Ammon's horn (tissue), 1 donor: ENCODE results near the gene ABCB11.

ENCODE experiments used
- DNase-seq: peaks from one replicate; pipeline ENCODE4 v3.0.0-alpha.2; 2016; ENCODE audit warnings: low spot score

The ABCB11 gene

GRCh38 chr2:168929031-168929430 is 102.1 kb downstream of the ABCB11 start:
- no peak for DNase-seq

GRCh38 chr2:168928113-168928831 is 102.9 kb downstream of the ABCB11 start:
- DNase-seq, result no peak

- DNase-seq, result no peak
Measured at GRCh38 chr2:168926621-168927386, 104.3 kb downstream of the ABCB11 start.

GRCh38 chr2:168920504-168921157 is 110.5 kb downstream of the ABCB11 start:
- no peak for DNase-seq

GRCh38 chr2:168916331-168916675 is 114.8 kb downstream of the ABCB11 start:
- DNase-seq, result no peak

GRCh38 chr2:168915441-168916330 is 115.4 kb downstream of the ABCB11 start:
- DNase-seq, result no peak

- DNase-seq, result no peak
Measured at GRCh38 chr2:168913495-168913894, 117.6 kb downstream of the ABCB11 start.

- DNase-seq, result peak; percentile 54
Measured at GRCh38 chr2:168912901-168913369, 118.2 kb downstream of the ABCB11 start.

GRCh38 chr2:168912466-168912865 is 118.7 kb downstream of the ABCB11 start:
- DNase-seq, result no peak

GRCh38 chr2:168910330-168910729 is 120.8 kb downstream of the ABCB11 start:
- no peak for DNase-seq

GRCh38 chr2:168907940-168908662 is 123.0 kb downstream of the ABCB11 start:
- no peak for DNase-seq

GRCh38 chr2:168904358-168904757 is 126.8 kb downstream of the ABCB11 start:
- no peak for DNase-seq

- DNase-seq, result no peak
Measured at GRCh38 chr2:168903888-168904287, 127.2 kb downstream of the ABCB11 start.

GRCh38 chr2:168901003-168901402 is 130.1 kb downstream of the ABCB11 start, which contains the start of gene G6PC2:
Gene G6PC2 (plus strand): TSS chr2:168901291. CDS start chr2:168901332, 41 bp downstream.
- DNase-seq, result peak; percentile 79

GRCh38 chr2:168897449-168897848 is 133.7 kb downstream of the ABCB11 start:
- DNase-seq, result no peak

GRCh38 chr2:168896783-168897182 is 134.3 kb downstream of the ABCB11 start:
- no peak for DNase-seq

- no peak for DNase-seq
Measured at GRCh38 chr2:168895771-168896170, 135.4 kb downstream of the ABCB11 start.

- DNase-seq, result no peak
Measured at GRCh38 chr2:168894720-168895119, 136.4 kb downstream of the ABCB11 start.

GRCh38 chr2:168894101-168894500 is 137.0 kb downstream of the ABCB11 start:
- DNase-seq, result no peak

GRCh38 chr2:168892327-168892726 is 138.8 kb downstream of the ABCB11 start:
- no peak for DNase-seq
